ENCODE measurements around the gene PGLYRP4. TPM values are rescaled to one million over a fixed set of nuclear protein-coding genes. Genes with fewer than 3 reads are reported as not detected.

Gene PGLYRP4
- total and polyA plus RNA-seq, 8 donors, result 4.3 TPM; not detected in 7

DNA sequence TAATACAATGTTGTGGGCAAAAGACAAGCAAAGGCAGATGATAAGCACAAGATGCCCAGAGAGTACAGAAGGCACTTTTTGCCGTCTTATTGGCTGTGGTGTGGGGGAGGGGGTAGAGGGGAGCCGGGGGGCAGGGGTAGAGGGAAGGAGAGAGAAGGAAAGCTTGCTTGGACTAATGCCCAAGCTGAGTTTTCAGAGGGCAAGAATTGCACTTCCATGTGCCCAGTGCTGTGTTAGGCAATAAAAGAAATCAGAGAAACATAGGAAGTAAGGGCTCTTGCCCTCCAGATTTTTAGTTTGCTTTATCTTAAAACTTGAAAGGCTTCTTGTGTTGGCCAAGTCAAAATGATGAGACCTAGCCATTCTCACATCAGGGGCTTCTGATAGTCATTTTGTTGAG lies 18.4 kb upstream of the PGLYRP4 start:
- Histone ChIP-seq H3K4me3 (no peak overlapping the region), H3K36me3 (no peaks in the 10 kb centered on the region), H3K27ac (no peak overlapping the region), H3K4me1 (no peaks in the 10 kb centered on the region), H3K27me3 (peaks cover 0 to 21% (median 5%) of the 10 kb centered on the region in 3 donors), H3K9me3 (no peaks in the 10 kb centered on the region)
- TF ChIP-seq POLR2A (IDR thresholded peaks at IDR 0.05) (no peak), POLR2AphosphoS5 (IDR thresholded peaks at IDR 0.05) (no peak)
- TF ChIP-seq, protein P1, sequence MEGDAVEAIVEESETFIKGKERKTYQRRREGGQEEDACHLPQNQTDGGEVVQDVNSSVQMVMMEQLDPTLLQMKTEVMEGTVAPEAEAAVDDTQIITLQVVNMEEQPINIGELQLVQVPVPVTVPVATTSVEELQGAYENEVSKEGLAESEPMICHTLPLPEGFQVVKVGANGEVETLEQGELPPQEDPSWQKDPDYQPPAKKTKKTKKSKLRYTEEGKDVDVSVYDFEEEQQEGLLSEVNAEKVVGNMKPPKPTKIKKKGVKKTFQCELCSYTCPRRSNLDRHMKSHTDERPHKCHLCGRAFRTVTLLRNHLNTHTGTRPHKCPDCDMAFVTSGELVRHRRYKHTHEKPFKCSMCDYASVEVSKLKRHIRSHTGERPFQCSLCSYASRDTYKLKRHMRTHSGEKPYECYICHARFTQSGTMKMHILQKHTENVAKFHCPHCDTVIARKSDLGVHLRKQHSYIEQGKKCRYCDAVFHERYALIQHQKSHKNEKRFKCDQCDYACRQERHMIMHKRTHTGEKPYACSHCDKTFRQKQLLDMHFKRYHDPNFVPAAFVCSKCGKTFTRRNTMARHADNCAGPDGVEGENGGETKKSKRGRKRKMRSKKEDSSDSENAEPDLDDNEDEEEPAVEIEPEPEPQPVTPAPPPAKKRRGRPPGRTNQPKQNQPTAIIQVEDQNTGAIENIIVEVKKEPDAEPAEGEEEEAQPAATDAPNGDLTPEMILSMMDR (IDR thresholded peaks at IDR 0.05), result no peak
- 45 to 78% (median 60%) methylated on average over 2 of the region's 2 CpGs for WGBS, 5 donors
- intact Hi-C loops (cut with DNase I; ENCODE audit: low total_unique reads), result no loop called here
- DNase-seq, result no peak

GRCh38 chr1:153366261-153366660 lies 17.6 kb upstream of the PGLYRP4 start:
- Histone ChIP-seq H3K4me3 (no peak overlapping the region), H3K4me1 (no peaks in the 10 kb centered on the region), H3K36me3 (no peaks in the 10 kb centered on the region), H3K9me3 (no peaks in the 10 kb centered on the region), H3K27ac (no peak overlapping the region), H3K27me3 (peaks cover 0 to 21% (median 5%) of the 10 kb centered on the region in 3 donors)
- intact Hi-C loops (cut with DNase I; ENCODE audit: low total_unique reads), result no loop called here
- no peak for TF ChIP-seq EP300 (IDR thresholded peaks at IDR 0.05)
- TF ChIP-seq, protein P1 (IDR thresholded peaks at IDR 0.05), result no peak
- no peak for TF ChIP-seq POLR2AphosphoS5 (IDR thresholded peaks at IDR 0.05)
- no peak for TF ChIP-seq POLR2A (IDR thresholded peaks at IDR 0.05)
- 59 to 77% (median 67%) methylated on average over 6 of the region's 6 CpGs for WGBS, 5 donors
- no peak for DNase-seq

DNA sequence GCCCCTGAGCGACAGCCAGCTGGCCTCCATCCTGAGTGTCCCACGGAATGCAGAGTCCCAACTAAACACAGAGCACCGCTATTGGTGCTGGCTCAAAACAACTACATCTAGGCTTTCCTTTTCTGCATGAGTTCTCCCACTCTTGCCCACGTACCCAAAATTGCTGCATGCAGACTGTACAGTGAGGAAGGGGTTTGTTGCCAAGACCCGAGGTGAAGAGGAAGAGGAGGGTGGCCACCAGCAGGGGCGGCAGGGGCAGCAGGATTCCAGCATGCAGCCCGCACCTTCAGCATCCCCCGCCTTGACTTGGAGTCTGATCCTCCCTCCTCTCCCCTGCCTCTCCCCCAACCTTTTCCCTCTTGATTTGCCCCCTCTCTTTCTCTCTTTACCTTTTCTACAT lies 17.1 kb upstream of the PGLYRP4 start:
- H3K36me3 ChIP-seq, result no peaks in the 10 kb centered on the region
- WGBS, 5 donors, result 65 to 79% (median 70%) methylated on average over 8 of the region's 8 CpGs
- H3K4me3 ChIP-seq, result no peak overlapping the region
- DNase-seq, result no peak
- no peak for TF ChIP-seq POLR2A (IDR thresholded peaks at IDR 0.05)
- peaks cover 0 to 21% (median 5%) of the 10 kb centered on the region in 3 donors for H3K27me3 ChIP-seq
- peak overlapping the region in 2 of 5 donors; percentile 4 to 37 for H3K27ac ChIP-seq
- no peaks in the 10 kb centered on the region for H3K9me3 ChIP-seq
- intact Hi-C loops (cut with DNase I; ENCODE audit: low total_unique reads), result no loop called here
- H3K4me1 ChIP-seq, result no peaks in the 10 kb centered on the region

DNA sequence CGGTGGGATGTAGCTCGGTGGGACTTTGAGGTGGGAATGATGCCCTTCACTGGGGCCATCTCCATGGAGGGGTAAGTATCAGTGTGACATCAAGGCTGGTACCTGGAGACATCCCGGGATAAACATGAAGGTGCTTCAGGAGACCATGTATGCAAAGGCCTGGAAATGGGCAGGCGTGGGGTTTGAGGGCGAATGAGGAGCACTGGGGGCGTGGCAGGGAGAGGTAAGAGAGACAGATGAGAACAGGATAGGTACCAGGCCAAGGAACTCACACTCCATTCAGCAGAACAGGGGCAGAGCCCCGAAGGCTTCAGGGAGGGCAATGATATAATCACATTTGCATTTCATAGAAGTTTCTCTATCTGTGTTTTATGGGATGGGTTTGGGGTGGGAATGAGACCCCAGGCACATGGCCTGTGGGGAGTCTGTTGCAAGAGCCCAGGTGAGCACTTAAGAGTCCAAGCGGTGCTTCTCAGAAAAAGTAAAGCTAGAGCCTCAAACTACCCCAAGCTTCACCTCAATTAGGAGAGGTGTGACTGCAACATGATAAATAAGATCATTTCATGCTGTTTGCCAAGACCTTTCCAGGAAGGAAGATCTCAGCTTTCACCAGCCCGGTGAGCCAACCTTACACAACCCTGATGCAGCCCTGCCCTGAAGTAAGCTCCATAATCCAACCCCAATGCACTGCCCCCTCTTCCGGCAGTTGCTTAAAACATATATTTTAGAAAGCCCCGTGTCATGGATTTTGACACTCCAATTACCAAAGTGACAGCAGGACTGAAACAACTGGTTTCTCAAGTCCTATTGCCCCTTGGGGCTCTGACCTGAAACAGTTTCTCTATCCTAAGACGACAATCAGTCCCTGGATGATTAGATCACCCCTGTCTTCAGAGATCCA lies 16.4 kb upstream of the PGLYRP4 start:
- DNase-seq, result peak in 1 of 2 donors; percentile 27
- Histone ChIP-seq H3K4me3 (no peak overlapping the region), H3K9me3 (no peaks in the 10 kb centered on the region), H3K27ac (peak overlapping the region in 2 of 5 donors; percentile 26 to 37), H3K4me1 (no peaks in the 10 kb centered on the region), H3K27me3 (peaks cover 0 to 21% (median 5%) of the 10 kb centered on the region in 3 donors), H3K36me3 (no peaks in the 10 kb centered on the region)
- intact Hi-C loops (cut with DNase I; ENCODE audit: low total_unique reads), result no loop called here
- WGBS, 5 donors, result 67 to 77% (median 73%) methylated on average over 12 of the region's 12 CpGs
- TF ChIP-seq, protein P1 (IDR thresholded peaks at IDR 0.05), result no peak
- no peak for TF ChIP-seq POLR2A (IDR thresholded peaks at IDR 0.05)
- no peak for TF ChIP-seq POLR2AphosphoS5 (IDR thresholded peaks at IDR 0.05)
- TF ChIP-seq EP300 (IDR thresholded peaks at IDR 0.05), result no peak

DNA sequence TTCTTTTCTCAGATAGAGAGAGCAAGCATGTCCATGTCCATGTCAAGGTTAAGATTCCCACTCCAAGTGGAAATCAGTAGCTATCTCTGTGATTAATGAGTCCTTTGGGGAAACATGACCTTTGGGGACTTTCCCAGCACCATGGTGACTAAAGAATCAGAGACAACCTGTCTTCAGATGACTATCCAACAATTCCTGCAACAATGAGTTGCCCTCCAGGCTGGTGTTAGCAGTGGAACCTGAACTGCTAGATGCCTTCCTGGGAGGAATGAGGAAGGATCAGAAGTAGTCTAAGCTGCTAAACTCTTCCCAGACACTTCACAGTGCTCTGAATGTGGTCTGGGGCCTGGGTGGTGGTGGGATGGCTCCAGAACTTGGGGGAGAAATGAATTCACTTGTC lies 15.5 kb upstream of the PGLYRP4 start:
- no peak for DNase-seq
- Histone ChIP-seq H3K27me3 (peaks cover 0 to 20% (median 5%) of the 10 kb centered on the region in 3 donors), H3K4me3 (no peak overlapping the region), H3K4me1 (no peaks in the 10 kb centered on the region), H3K27ac (no peak overlapping the region), H3K9me3 (no peaks in the 10 kb centered on the region), H3K36me3 (no peaks in the 10 kb centered on the region)
- intact Hi-C loops (cut with DNase I; ENCODE audit: low total_unique reads), result no loop called here
- TF ChIP-seq POLR2A (IDR thresholded peaks at IDR 0.05), result no peak
- TF ChIP-seq POLR2AphosphoS5 (IDR thresholded peaks at IDR 0.05), result no peak
- TF ChIP-seq, protein P1 (IDR thresholded peaks at IDR 0.05), result no peak
- TF ChIP-seq EP300 (IDR thresholded peaks at IDR 0.05), result no peak
